RWPE2 (cell line): ENCODE measurements around the gene TMEM121B.

Experiments used
- ATAC-seq: fragments of 200-7000 bp; cut with Tn5 transposase; 3 replicates; pipeline ENCODE4 v1.9.1; 2021; ENCODE audit warnings: low read depth
- DNase-seq: peaks from one replicate; pipeline ENCODE4 v3.0.0-alpha.2; 2020; ENCODE audit warnings: low spot score
- H3K27ac ChIP-seq: fragments of 450-650 bp; 2 replicates; pipeline ENCODE4 v1.5.1; 2017; ENCODE audit warnings: mild to moderate bottlenecking; ENCODE audit not compliant: poor library complexity, severe bottlenecking
- H3K27me3 ChIP-seq: fragments of 250-450 bp; sonication (Bioruptor Pico); 2 replicates; pipeline ENCODE4 v1.5.1; 2021; ENCODE audit warnings: mild to moderate bottlenecking, moderate library complexity; ENCODE audit not compliant: insufficient read depth, poor library complexity, severe bottlenecking
- H3K36me3 ChIP-seq: fragments of 250-450 bp; sonication (Bioruptor Pico); 2 replicates; pipeline ENCODE4 v1.5.1; 2020; ENCODE audit warnings: low read depth, mild to moderate bottlenecking, moderate library complexity
- H3K4me1 ChIP-seq: fragments of 250-450 bp; sonication (Bioruptor Pico); 2 replicates; pipeline ENCODE4 v1.5.1; 2021; ENCODE audit warnings: mild to moderate bottlenecking, moderate library complexity; ENCODE audit not compliant: insufficient read depth, poor library complexity, severe bottlenecking
- H3K4me3 ChIP-seq: fragments of 250-450 bp; sonication (Bioruptor Pico); 2 replicates; pipeline ENCODE4 v1.5.1; 2021; ENCODE audit warnings: mild to moderate bottlenecking, moderate library complexity; ENCODE audit not compliant: severe bottlenecking
- H3K9me3 ChIP-seq: fragments of 250-450 bp; sonication (Bioruptor Pico); 2 replicates; pipeline ENCODE4 v1.5.1; 2021; ENCODE audit warnings: mild to moderate bottlenecking, moderate library complexity; ENCODE audit not compliant: severe bottlenecking
- TF ChIP-seq, protein P1 (sequence below): fragments of 450-650 bp; IDR thresholded peaks from one replicate; pipeline ENCODE4 v1.5.1; 2017; ENCODE audit warnings: mild to moderate bottlenecking, moderate library complexity; ENCODE audit not compliant: poor library complexity, severe bottlenecking

TMEM121B gene

DNA sequence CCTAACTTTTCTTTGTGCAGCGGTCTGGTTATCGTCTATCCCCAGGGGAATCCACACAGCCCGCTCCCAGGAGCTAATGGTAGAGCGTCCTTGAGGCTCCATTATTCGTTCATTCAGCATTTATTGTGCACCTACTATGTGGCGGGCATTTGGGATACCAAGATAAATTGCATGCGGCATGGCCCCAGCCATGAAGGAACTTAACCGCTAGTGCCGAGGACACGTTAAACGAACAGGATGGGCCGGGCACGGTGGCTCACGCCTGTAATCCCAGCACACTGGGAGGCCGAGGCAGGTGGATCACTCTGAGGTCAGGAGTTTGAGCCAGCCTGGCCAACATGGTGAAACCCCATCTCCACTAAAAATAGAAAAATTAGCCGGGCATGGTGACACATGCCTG, 11.2 kb downstream of the TMEM121B start:
- ATAC-seq (no peak), DNase-seq (no peak)
- peaks cover 13% of the 10 kb centered on the region for H3K36me3 ChIP-seq
- H3K4me1 ChIP-seq, result no peaks in the 10 kb centered on the region
- H3K9me3 ChIP-seq, result no peaks in the 10 kb centered on the region
- no peak overlapping the region for H3K4me3 ChIP-seq
- no peaks in the 10 kb centered on the region for H3K27me3 ChIP-seq
- no peak overlapping the region for H3K27ac ChIP-seq
- TF ChIP-seq, protein P1, sequence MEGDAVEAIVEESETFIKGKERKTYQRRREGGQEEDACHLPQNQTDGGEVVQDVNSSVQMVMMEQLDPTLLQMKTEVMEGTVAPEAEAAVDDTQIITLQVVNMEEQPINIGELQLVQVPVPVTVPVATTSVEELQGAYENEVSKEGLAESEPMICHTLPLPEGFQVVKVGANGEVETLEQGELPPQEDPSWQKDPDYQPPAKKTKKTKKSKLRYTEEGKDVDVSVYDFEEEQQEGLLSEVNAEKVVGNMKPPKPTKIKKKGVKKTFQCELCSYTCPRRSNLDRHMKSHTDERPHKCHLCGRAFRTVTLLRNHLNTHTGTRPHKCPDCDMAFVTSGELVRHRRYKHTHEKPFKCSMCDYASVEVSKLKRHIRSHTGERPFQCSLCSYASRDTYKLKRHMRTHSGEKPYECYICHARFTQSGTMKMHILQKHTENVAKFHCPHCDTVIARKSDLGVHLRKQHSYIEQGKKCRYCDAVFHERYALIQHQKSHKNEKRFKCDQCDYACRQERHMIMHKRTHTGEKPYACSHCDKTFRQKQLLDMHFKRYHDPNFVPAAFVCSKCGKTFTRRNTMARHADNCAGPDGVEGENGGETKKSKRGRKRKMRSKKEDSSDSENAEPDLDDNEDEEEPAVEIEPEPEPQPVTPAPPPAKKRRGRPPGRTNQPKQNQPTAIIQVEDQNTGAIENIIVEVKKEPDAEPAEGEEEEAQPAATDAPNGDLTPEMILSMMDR, result no peak

DNA sequence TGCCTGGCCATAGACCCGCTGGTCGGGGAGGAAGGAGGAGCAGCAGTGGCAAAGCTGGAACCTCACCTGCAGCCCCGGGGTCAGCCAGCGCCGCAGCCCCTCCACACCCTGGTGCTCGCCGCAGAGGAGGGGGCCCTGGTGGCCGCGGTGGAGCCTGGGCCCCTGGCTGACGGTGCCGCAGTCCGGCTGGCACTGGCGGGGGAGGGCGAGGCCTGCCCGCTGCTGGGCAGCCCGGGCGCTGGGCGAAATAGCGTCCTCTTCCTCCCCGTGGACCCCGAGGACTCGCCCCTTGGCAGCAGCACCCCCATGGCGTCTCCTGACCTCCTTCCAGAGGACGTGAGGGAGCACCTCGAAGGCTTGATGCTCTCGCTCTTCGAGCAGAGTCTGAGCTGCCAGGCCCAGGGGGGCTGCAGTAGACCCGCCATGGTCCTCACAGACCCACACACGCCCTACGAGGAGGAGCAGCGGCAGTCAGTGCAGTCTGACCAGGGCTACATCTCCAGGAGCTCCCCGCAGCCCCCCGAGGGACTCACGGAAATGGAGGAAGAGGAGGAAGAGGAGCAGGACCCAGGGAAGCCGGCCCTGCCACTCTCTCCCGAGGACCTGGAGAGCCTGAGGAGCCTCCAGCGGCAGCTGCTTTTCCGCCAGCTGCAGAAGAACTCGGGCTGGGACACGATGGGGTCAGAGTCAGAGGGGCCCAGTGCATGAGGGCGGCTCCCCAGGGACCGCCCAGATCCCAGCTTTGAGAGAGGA, 11.9 kb downstream of the TMEM121B start:
- H3K4me1 ChIP-seq, result no peaks in the 10 kb centered on the region
- H3K27me3 ChIP-seq, result no peaks in the 10 kb centered on the region
- no peak overlapping the region for H3K27ac ChIP-seq
- no peak overlapping the region for H3K4me3 ChIP-seq
- H3K36me3 ChIP-seq, result peaks cover 13% of the 10 kb centered on the region
- DNase-seq (no peak), ATAC-seq (no peak)
- no peaks in the 10 kb centered on the region for H3K9me3 ChIP-seq
- TF ChIP-seq, protein P1, result no peak

DNA sequence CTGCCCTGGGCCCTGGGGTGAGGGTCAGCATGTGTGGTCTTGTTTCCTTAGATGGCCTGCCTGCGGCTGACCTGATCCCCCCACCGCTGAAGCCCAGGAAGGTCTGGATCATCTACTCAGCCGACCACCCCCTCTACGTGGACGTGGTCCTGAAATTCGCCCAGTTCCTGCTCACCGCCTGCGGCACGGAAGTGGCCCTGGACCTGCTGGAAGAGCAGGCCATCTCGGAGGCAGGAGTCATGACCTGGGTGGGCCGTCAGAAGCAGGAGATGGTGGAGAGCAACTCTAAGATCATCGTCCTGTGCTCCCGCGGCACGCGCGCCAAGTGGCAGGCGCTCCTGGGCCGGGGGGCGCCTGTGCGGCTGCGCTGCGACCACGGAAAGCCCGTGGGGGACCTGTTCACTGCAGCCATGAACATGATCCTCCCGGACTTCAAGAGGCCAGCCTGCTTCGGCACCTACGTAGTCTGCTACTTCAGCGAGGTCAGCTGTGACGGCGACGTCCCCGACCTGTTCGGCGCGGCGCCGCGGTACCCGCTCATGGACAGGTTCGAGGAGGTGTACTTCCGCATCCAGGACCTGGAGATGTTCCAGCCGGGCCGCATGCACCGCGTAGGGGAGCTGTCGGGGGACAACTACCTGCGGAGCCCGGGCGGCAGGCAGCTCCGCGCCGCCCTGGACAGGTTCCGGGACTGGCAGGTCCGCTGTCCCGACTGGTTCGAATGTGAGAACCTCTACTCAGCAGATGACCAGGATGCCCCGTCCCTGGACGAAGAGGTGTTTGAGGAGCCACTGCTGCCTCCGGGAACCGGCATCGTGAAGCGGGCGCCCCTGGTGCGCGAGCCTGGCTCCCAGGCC, 12.7 kb downstream of the TMEM121B start:
- DNase-seq (no peak), ATAC-seq (no peak)
- no peaks in the 10 kb centered on the region for H3K4me1 ChIP-seq
- no peak overlapping the region for H3K27ac ChIP-seq
- H3K36me3 ChIP-seq, result peaks cover 13% of the 10 kb centered on the region
- no peaks in the 10 kb centered on the region for H3K9me3 ChIP-seq
- H3K27me3 ChIP-seq, result no peaks in the 10 kb centered on the region
- no peak overlapping the region for H3K4me3 ChIP-seq
- TF ChIP-seq, protein P1, result no peak

DNA sequence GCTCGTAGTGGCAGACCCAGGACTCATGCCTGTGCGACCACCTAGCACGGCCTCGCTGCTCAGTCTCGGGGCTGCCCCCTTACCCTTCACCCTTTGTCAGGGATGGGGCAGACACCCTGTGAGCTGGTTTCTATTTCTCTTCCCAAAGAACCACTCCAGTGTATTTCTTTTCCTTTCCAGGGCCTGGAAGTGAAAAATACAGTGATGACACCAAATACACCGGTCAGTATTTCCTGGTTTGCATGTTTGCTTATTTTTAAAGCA, 13.7 kb downstream of the TMEM121B start:
- no peak overlapping the region for H3K4me3 ChIP-seq
- peaks cover 20% of the 10 kb centered on the region for H3K36me3 ChIP-seq

More for the DNA sequence above, 13.7 kb downstream of the TMEM121B start:
- Histone ChIP-seq H3K27me3 (no peaks in the 10 kb centered on the region), H3K9me3 (no peaks in the 10 kb centered on the region), H3K4me1 (no peaks in the 10 kb centered on the region), H3K27ac (no peak overlapping the region)
- DNase-seq (no peak), ATAC-seq (no peak)
- TF ChIP-seq, protein P1, result no peak
